GM06990 (cell line): ENCODE data around the gene TMEM255B.

Source experiments
- DNase-seq: peaks from one replicate; pipeline ENCODE4 v3.0.0-alpha.2; 2011; ENCODE audit not compliant: insufficient read length; ENCODE audit errors: extremely low read depth
- H3K27me3 ChIP-seq: replicated peaks from 2 replicates; pipeline ENCODE4 v1.6.0; 2011; ENCODE audit warnings: low read length; ENCODE audit not compliant: control insufficient read depth, insufficient read depth
- H3K36me3 ChIP-seq: 2 replicates; pipeline ENCODE4 v1.5.1; 2011; ENCODE audit warnings: low read length; ENCODE audit not compliant: control insufficient read depth, insufficient read depth
- H3K4me3 ChIP-seq: replicated peaks from 2 replicates; pipeline ENCODE4 v1.5.1; 2011; ENCODE audit warnings: low read depth, mild to moderate bottlenecking, control low read depth, low read length
- CTCF ChIP-seq: IDR thresholded peaks from 2 replicates; pipeline ENCODE4 v1.5.1; 2011; ENCODE audit warnings: low read length, control low read depth, mild to moderate bottlenecking, inconsistent platforms; ENCODE audit not compliant: insufficient read depth, poor library complexity, severe bottlenecking

TMEM255B gene

GRCh38 chr13:113726961-113727411 is 32.0 kb upstream of the TMEM255B start:
- Histone ChIP-seq H3K36me3 (no peaks in the 10 kb centered on the region), H3K4me3 (no peak overlapping the region), H3K27me3 (no peaks in the 10 kb centered on the region)
- no peak for DNase-seq
- TF ChIP-seq CTCF: no peak

GRCh38 chr13:113728571-113729054 is 30.4 kb upstream of the TMEM255B start:
- no peak for DNase-seq
- Histone ChIP-seq H3K4me3 (no peak overlapping the region), H3K36me3 (no peaks in the 10 kb centered on the region), H3K27me3 (no peaks in the 10 kb centered on the region)
- no peak for TF ChIP-seq CTCF

- Histone ChIP-seq H3K36me3 (no peaks in the 10 kb centered on the region), H3K27me3 (no peaks in the 10 kb centered on the region), H3K4me3 (no peak overlapping the region)
- no peak for TF ChIP-seq CTCF
- DNase-seq: no peak
Observed at GRCh38 chr13:113729187-113730019, 29.6 kb upstream of the TMEM255B start.

GRCh38 chr13:113730258-113730691 is 28.8 kb upstream of the TMEM255B start:
- Histone ChIP-seq H3K36me3 (no peaks in the 10 kb centered on the region), H3K4me3 (no peak overlapping the region), H3K27me3 (no peaks in the 10 kb centered on the region)
- no peak for TF ChIP-seq CTCF
- DNase-seq: no peak

GRCh38 chr13:113730831-113731191 is 28.2 kb upstream of the TMEM255B start:
- DNase-seq: no peak
- TF ChIP-seq CTCF: no peak
- no peaks in the 10 kb centered on the region for H3K27me3 ChIP-seq
- no peaks in the 10 kb centered on the region for H3K36me3 ChIP-seq
- no peak overlapping the region for H3K4me3 ChIP-seq
